NCI-H510A (cell line): ENCODE results near the gene GTF2E1.
"Not testable (repeated sequence)": the region's sequence is repeated elsewhere in the genome, so short reads cannot be mapped to it uniquely, and the experiment has no call there.

ENCODE experiments used
- DNase-seq: peaks from one replicate; lab custom pipeline; 2025; lab: John Stamatoyannopoulos, UW

Gene GTF2E1

GRCh38 chr3:120742198-120742848 lies at the start of gene GTF2E1, which contains the start of gene RABL3:
TSS of gene GTF2E1 (plus strand) at chr3:120742744. CDS start at chr3:120750553, 7,809 bp downstream.
TSS of gene RABL3 (minus strand) at chr3:120742516. CDS start at chr3:120742507, 9 bp downstream.
- peak; percentile 89 for DNase-seq

- no peak for DNase-seq
These were observed 48.9 kb upstream of the GTF2E1 start for GRCh38 chr3:120693439-120694171.

- no peak for DNase-seq
These were observed 43.2 kb upstream of the GTF2E1 start for GRCh38 chr3:120699333-120699732.

- no peak for DNase-seq
These were observed 36.5 kb upstream of the GTF2E1 start for GRCh38 chr3:120705884-120706582.

GRCh38 chr3:120706950-120707349 lies 35.6 kb upstream of the GTF2E1 start:
- DNase-seq = no peak

GRCh38 chr3:120708408-120708807 lies 34.1 kb upstream of the GTF2E1 start:
- no peak for DNase-seq

- DNase-seq = no peak
These were observed 32.2 kb upstream of the GTF2E1 start for GRCh38 chr3:120710369-120710768.

- DNase-seq = no peak
These were observed 29.3 kb upstream of the GTF2E1 start for GRCh38 chr3:120713262-120713661.

- not testable (repeated sequence) for DNase-seq
These were observed 23.2 kb upstream of the GTF2E1 start for GRCh38 chr3:120719167-120719834.

- no peak for DNase-seq
These were observed 15.8 kb upstream of the GTF2E1 start for GRCh38 chr3:120726791-120727190.

- no peak for DNase-seq
These were observed 11.7 kb upstream of the GTF2E1 start for GRCh38 chr3:120730576-120731542.

GRCh38 chr3:120738006-120738405 lies 4.5 kb upstream of the GTF2E1 start:
- not testable (repeated sequence) for DNase-seq

GRCh38 chr3:120741320-120741719 lies 1.2 kb upstream of the GTF2E1 start:
- DNase-seq = no peak

- DNase-seq = no peak
These were observed 727 bp upstream of the GTF2E1 start for GRCh38 chr3:120741837-120742197.

- DNase-seq = no peak
These were observed 363 bp downstream of the GTF2E1 start for GRCh38 chr3:120742849-120743365.

GRCh38 chr3:120743556-120744195 lies 1.1 kb downstream of the GTF2E1 start:
- DNase-seq = no peak

GRCh38 chr3:120745466-120745865 lies 2.9 kb downstream of the GTF2E1 start:
- DNase-seq = no peak

- DNase-seq = no peak
These were observed 7.3 kb downstream of the GTF2E1 start for GRCh38 chr3:120749843-120750242.

GRCh38 chr3:120752230-120752629 lies 9.7 kb downstream of the GTF2E1 start:
- no peak for DNase-seq

GRCh38 chr3:120752865-120753264 lies 10.3 kb downstream of the GTF2E1 start:
- DNase-seq = no peak
